ENCODE data around the gene NSRP1.
"Not testable (repeated sequence)": the region's sequence is repeated elsewhere in the genome, so short reads cannot be mapped to it uniquely, and the experiment has no call there.

Gene NSRP1

GRCh38 chr17:30176855-30177254 is 60.2 kb downstream of the NSRP1 start:
- DNase-seq (ENCODE audit: extremely low read depth in 1 of 2, low read depth in 1 of 2), result no peak

- DNase-seq (ENCODE audit: extremely low read depth in 1 of 2, low read depth in 1 of 2), result no peak
Observed at GRCh38 chr17:30186761-30187160, 70.1 kb downstream of the NSRP1 start.

GRCh38 chr17:30187573-30187972 is 71.0 kb downstream of the NSRP1 start:
- no peak for DNase-seq (ENCODE audit: extremely low read depth in 1 of 2, low read depth in 1 of 2)

GRCh38 chr17:30188211-30188939 is 71.8 kb downstream of the NSRP1 start:
- no peak for DNase-seq (ENCODE audit: extremely low read depth in 1 of 2, low read depth in 1 of 2)

- DNase-seq (ENCODE audit: extremely low read depth in 1 of 2, low read depth in 1 of 2), result no peak
Observed at GRCh38 chr17:30191072-30191471, 74.5 kb downstream of the NSRP1 start.

GRCh38 chr17:30196504-30196903 is 79.9 kb downstream of the NSRP1 start:
- no peak for DNase-seq (ENCODE audit: extremely low read depth in 1 of 2, low read depth in 1 of 2)

GRCh38 chr17:30197416-30197815 is 80.8 kb downstream of the NSRP1 start:
- DNase-seq (ENCODE audit: extremely low read depth in 1 of 2, low read depth in 1 of 2), result no peak

- DNase-seq (ENCODE audit: extremely low read depth in 1 of 2, low read depth in 1 of 2), result no peak
Observed at GRCh38 chr17:30199600-30199999, 83.0 kb downstream of the NSRP1 start.

GRCh38 chr17:30200106-30200505 is 83.5 kb downstream of the NSRP1 start:
- no peak for DNase-seq (ENCODE audit: extremely low read depth in 1 of 2, low read depth in 1 of 2)

GRCh38 chr17:30200656-30201055 is 84.0 kb downstream of the NSRP1 start:
- DNase-seq (ENCODE audit: extremely low read depth in 1 of 2, low read depth in 1 of 2), result not testable (repeated sequence)

GRCh38 chr17:30203471-30203981 is 86.9 kb downstream of the NSRP1 start:
- no peak for DNase-seq (ENCODE audit: extremely low read depth in 1 of 2, low read depth in 1 of 2)

- DNase-seq (ENCODE audit: extremely low read depth in 1 of 2, low read depth in 1 of 2), result no peak
Observed at GRCh38 chr17:30207655-30208054, 91.0 kb downstream of the NSRP1 start.

- DNase-seq (ENCODE audit: extremely low read depth in 1 of 2, low read depth in 1 of 2), result no peak
Observed at GRCh38 chr17:30208214-30208613, 91.6 kb downstream of the NSRP1 start.

- DNase-seq (ENCODE audit: extremely low read depth in 1 of 2, low read depth in 1 of 2), result no peak
Observed at GRCh38 chr17:30209930-30210329, 93.3 kb downstream of the NSRP1 start.

GRCh38 chr17:30210366-30210765 is 93.8 kb downstream of the NSRP1 start:
- no peak for DNase-seq (ENCODE audit: extremely low read depth in 1 of 2, low read depth in 1 of 2)

GRCh38 chr17:30210901-30211300 is 94.3 kb downstream of the NSRP1 start:
- no peak for DNase-seq (ENCODE audit: extremely low read depth in 1 of 2, low read depth in 1 of 2)

GRCh38 chr17:30211371-30211770 is 94.8 kb downstream of the NSRP1 start:
- no peak for DNase-seq (ENCODE audit: extremely low read depth in 1 of 2, low read depth in 1 of 2)

GRCh38 chr17:30212750-30213149 is 96.1 kb downstream of the NSRP1 start:
- no peak for DNase-seq (ENCODE audit: extremely low read depth in 1 of 2, low read depth in 1 of 2)

- no peak for DNase-seq (ENCODE audit: extremely low read depth in 1 of 2, low read depth in 1 of 2)
Observed at GRCh38 chr17:30217054-30217453, 100.4 kb downstream of the NSRP1 start.

GRCh38 chr17:30217746-30218245 is 101.2 kb downstream of the NSRP1 start:
- DNase-seq (ENCODE audit: extremely low read depth in 1 of 2, low read depth in 1 of 2), result no peak

- DNase-seq (ENCODE audit: extremely low read depth in 1 of 2, low read depth in 1 of 2), result no peak
Observed at GRCh38 chr17:30218799-30219198, 102.2 kb downstream of the NSRP1 start.

- DNase-seq (ENCODE audit: extremely low read depth in 1 of 2, low read depth in 1 of 2), result no peak
Observed at GRCh38 chr17:30219315-30219714, 102.7 kb downstream of the NSRP1 start.

- DNase-seq (ENCODE audit: extremely low read depth in 1 of 2, low read depth in 1 of 2), result no peak
Observed at GRCh38 chr17:30219833-30220232, 103.2 kb downstream of the NSRP1 start.

All from stimulated activated CD8-positive, alpha-beta memory T cell treated with anti-CD3 and anti-CD28 coated beads, Interleukin-7, amount 100 ng/mL, for 48 hours (primary cell).